ENCODE data around the gene CTPS2.

GRCh38 chrX:16586377-16587112 is 125.9 kb downstream of the CTPS2 start:
- TF ChIP-seq CTCF (IDR thresholded peaks at IDR 0.05) (no peak), EZH2phosphoT487 (IDR thresholded peaks at IDR 0.05) (no peak)

Measured in neural progenitor cell (in vitro differentiated cells).